RWPE1 (cell line): ENCODE data around the gene PLTP.
A peak's percentile ranks its signal among the peaks of the same experiment; 100 is the strongest.

Experiments
- CTCF ChIA-PET: fragments of 350-600 bp; sonication (Branson Sonifier 250); formaldehyde crosslinking; extraction: SDS; loops from one replicate; lab custom pipeline; 2021; lab: Yijun Ruan, JAX
- POLR2A ChIA-PET: fragments of 400-600 bp; formaldehyde crosslinking; extraction: SDS; loops from one replicate; lab custom pipeline; 2020; ENCODE audit warnings: antibody characterized with exemption; ENCODE audit not compliant: low non-redundant PET; lab: Yijun Ruan, JAX
- DNase-seq: peaks from one replicate; pipeline ENCODE4 v3.0.0; 2012; ENCODE audit warnings: low spot score
- H3K27ac ChIP-seq: fragments of 450-650 bp; 2 replicates; pipeline ENCODE4 v1.5.1; 2017
- TF ChIP-seq, protein P1 (sequence below): fragments of 450-650 bp; conservative IDR thresholded peaks from 2 replicates; pipeline ENCODE4 v1.5.1; 2017; ENCODE audit warnings: low read depth, mild to moderate bottlenecking

The PLTP gene

DNA sequence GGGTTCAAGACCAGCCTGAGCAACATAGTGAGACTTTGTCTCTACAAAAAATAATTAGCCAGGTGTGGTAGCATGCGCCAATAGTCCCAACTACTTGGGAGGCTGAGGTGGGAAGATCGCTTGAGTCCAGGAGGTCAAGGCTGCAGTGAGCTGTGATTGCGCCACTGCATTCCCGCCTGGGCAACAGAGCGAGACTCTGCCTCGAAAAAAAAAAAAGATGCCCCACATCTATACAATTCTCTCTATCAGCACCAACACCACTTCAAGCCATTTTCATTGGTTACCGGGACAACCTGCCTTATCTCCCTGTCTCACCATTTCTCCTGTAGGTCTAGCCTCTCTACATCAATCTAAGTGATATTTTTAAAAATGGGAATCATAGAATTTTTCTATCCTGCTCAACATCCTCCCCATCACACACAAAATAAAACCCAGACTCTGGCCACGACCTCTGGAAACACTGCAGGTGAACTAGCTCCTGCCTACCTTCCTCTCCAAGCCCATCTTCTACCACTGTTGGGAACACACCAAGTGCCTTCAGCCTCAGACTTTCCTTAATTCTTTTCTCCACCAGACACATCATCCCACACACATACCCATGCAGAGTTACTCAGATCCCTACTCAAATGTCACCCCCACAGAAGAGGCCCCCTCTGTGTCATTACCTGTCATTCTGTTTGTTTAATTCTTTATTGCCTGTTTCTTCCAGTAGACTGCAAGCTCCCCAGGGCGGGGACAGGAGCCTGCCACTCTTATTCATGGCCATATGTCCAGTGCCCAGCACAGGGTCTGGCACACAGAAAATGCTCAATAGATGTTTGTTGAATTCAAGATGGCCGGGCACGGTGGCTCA lies 9.6 kb upstream of the PLTP start:
- DNase-seq: no peak
- POLR2A ChIA-PET: interaction anchor here (2.5 kb wide), 1 partner anchor 12 kb away, joined by 15 read pairs; the partner anchor contains the start of gene PCIF1
- TF ChIP-seq, protein P1, sequence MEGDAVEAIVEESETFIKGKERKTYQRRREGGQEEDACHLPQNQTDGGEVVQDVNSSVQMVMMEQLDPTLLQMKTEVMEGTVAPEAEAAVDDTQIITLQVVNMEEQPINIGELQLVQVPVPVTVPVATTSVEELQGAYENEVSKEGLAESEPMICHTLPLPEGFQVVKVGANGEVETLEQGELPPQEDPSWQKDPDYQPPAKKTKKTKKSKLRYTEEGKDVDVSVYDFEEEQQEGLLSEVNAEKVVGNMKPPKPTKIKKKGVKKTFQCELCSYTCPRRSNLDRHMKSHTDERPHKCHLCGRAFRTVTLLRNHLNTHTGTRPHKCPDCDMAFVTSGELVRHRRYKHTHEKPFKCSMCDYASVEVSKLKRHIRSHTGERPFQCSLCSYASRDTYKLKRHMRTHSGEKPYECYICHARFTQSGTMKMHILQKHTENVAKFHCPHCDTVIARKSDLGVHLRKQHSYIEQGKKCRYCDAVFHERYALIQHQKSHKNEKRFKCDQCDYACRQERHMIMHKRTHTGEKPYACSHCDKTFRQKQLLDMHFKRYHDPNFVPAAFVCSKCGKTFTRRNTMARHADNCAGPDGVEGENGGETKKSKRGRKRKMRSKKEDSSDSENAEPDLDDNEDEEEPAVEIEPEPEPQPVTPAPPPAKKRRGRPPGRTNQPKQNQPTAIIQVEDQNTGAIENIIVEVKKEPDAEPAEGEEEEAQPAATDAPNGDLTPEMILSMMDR: no peak
- H3K27ac ChIP-seq: no peak overlapping the region
- CTCF ChIA-PET: interaction anchor here (0.6 kb wide), 1 partner anchor 66 kb away, joined by 3 read pairs; no protein-coding TSS in a partner anchor

DNA sequence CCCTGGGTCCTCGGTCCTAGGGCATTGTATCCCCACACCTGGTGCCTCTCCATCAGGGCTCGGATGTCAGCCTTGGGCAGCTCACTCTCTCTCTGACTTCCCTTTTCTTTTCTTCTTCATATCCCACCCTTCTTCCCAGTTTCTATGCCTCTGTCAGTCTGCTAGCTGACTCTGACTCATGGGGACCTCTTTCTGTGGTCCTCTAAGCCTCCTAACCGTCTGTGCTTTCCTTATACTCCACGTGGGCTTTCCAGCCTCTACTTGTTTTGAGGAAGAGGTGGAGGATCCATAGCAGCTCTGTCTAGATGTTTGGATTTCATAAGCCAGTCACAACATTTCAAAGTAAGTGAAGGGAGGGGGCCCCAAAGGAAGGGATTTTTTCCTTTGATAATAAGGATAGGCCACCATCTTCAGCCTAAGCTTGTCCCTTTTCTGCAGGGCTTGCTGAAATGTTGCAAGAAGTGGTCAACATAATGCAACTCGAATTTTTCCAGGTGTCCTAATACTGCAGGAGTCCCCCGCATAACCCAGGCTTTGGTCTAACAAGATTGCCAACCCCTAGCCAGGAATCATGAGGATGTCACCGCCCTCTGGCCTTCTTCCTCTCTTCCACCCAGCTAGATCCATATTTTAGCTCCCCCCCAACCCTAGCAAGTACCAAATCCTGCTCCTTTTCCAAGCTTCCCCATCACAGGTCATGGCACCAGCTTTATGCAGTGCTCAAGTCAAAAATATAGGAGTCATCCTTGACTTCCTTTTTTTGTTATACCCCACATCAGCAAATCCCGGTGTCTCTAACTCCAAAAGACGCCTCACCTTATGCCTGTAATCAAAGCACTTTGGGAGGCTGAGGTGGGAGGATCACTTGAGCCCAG lies 8.7 kb upstream of the PLTP start:
- CTCF ChIA-PET: interaction anchor here (0.6 kb wide), 2 partner anchors 53 to 66 kb away, joined by 3 read pairs; no protein-coding TSS in a partner anchor
- no peak for DNase-seq
- TF ChIP-seq, protein P1: no peak
- no peak overlapping the region for H3K27ac ChIP-seq
- POLR2A ChIA-PET: interaction anchor here (2.5 kb wide), 1 partner anchor 13 kb away, joined by 15 read pairs; the partner anchor contains the start of gene PCIF1

DNA sequence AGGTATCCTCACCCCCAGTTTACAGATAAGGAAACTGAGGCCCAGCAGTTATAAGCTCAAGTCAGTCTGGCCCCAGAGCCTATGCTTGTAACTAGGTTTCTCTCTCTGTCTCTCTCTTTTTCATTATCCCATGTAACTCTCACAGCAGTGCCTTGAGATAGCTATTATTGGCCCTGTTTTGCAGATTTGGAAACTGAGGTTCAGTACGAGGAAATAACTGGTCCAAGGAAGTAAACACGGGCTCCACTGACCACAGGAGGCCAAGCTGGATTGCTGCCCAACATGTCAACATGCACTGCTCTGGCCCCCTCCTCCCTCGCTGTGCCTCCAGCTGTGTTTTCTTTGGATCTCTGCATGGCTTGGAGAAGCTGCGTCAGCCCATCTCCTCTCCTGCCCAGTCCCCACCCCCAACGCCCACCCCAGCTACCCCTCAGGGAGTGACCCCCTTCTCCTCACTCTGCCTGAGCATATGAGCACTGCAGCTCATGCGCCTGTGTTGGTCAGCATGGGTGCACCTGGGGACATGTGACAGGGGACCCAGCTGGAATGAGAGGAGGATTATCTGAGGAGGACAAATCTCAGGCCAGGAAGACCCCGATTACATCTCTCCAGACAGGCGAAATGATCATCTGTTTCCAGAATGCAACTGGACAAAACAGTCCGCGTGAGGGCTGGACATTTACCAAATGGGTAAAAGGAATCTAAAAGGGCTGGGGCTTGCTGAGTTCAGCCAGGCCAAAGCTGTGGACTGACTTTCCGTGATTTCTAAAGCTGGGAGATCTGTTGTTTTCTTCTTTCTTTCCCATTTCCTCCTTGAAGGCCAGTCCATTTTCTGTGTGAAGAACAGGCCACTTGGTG lies 7.8 kb upstream of the PLTP start:
- H3K27ac ChIP-seq: no peak overlapping the region
- DNase-seq: no peak
- CTCF ChIA-PET: no interaction called here
- POLR2A ChIA-PET: interaction anchor here (2.5 kb wide), 1 partner anchor 14 kb away, joined by 15 read pairs; the partner anchor contains the start of gene PCIF1
- TF ChIP-seq, protein P1: no peak

DNA sequence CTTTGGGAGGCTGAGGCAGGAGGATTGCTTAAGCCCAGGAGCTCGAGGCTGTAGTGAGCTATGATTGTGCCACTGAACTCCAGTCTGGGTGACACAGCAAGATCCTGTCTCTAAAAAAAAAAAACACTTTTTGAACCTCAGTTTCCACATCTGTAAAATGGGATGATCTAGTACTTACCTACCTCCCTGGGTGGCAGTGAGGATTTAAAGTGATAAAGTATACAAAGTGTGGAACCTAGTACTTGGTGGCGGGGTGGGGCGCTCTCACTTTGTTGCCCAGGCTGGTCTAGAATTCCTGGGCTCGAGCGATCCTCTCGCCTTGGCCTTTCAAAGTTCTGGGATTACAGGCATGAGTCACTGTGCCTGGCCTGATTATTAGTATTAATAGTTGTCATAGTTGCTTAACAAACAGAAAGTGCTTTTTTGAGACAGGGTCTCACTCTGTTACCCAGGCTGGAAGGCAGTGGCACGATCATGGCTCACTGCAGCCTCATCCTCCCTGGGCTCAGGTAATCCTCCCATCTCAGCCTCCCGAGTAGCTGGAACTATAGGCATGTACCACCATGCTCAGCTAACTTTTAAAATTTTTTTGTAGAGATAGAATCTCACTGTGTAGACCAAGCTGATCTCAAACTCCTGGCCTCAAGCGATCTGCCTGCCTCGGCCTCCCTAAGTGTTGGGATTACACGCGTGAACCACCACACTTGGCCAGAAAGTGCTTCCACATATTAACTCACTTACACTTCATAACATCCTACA lies 7.0 kb upstream of the PLTP start:
- ChIA-PET CTCF (no interaction called here), POLR2A (interaction anchor here (2.5 kb wide), 1 partner anchor 15 kb away, joined by 15 read pairs; the partner anchor contains the start of gene PCIF1)
- no peak overlapping the region for H3K27ac ChIP-seq
- TF ChIP-seq, protein P1: no peak
- DNase-seq: no peak

DNA sequence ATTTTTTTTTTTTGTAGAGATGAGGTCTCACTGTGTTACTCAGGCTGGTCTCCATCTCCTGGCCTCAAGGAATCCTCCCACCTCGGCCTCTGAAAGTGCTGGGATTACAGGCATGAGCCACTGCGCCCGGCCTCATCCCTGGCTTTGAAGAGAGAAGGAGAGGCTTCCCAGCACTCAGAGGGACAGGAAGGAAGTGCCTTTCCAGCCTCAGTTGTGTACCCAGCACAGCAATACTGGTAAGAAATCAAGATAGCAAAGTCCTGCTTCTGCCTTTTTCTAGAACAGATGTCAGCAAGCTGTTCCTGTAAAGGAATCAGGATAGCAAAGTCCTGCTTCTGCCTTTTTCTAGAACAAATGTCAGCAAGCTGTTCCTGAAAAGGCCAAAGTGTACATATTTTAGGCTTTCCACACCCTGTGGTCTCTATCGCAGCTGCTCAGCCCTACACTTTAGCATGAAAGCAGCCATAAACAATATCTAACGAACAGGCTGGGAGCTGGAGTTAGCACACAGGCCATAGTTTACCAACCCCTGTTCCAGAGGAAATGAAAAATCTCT lies 6.3 kb upstream of the PLTP start:
- DNase-seq: no peak
- TF ChIP-seq, protein P1: no peak
- POLR2A ChIA-PET: no interaction called here
- H3K27ac ChIP-seq: 0 out of 2 replicates have a peak overlapping the region, but pooled peaks have one; percentile 1
- CTCF ChIA-PET: no interaction called here
